GM18508 (cell line): ENCODE data around the gene BACH2.
"Not testable (repeated sequence)": the region's sequence is repeated elsewhere in the genome, so short reads cannot be mapped to it uniquely, and the experiment has no call there.

Experiments
- ATAC-seq: cut with Tn5 transposase; IDR thresholded peaks from one replicate; pipeline ENCODE4 v1.9.1; 2021; ENCODE audit warnings: moderate number of reproducible peaks; ENCODE audit not compliant: insufficient read depth, unreplicated experiment

BACH2 gene

GRCh38 chr6:90045535-90045934, 251.1 kb downstream of the BACH2 start:
- no peak for ATAC-seq

- no peak for ATAC-seq
Observed at GRCh38 chr6:90044833-90045381, 251.7 kb downstream of the BACH2 start.

- no peak for ATAC-seq
Observed at GRCh38 chr6:90044182-90044832, 252.3 kb downstream of the BACH2 start.

- ATAC-seq: no peak
Observed at GRCh38 chr6:90040931-90041330, 255.7 kb downstream of the BACH2 start.

- ATAC-seq: no peak
Observed at GRCh38 chr6:90039911-90040310, 256.7 kb downstream of the BACH2 start.

- no peak for ATAC-seq
Observed at GRCh38 chr6:90038961-90039653, 257.5 kb downstream of the BACH2 start.

GRCh38 chr6:90036963-90037362, 259.7 kb downstream of the BACH2 start:
- no peak for ATAC-seq

GRCh38 chr6:90035047-90035723, 261.5 kb downstream of the BACH2 start:
- no peak for ATAC-seq

- no peak for ATAC-seq
Observed at GRCh38 chr6:90033746-90034271, 262.8 kb downstream of the BACH2 start.

- ATAC-seq: not testable (repeated sequence)
Observed at GRCh38 chr6:90032489-90033212, 264.0 kb downstream of the BACH2 start.

- ATAC-seq: no peak
Observed at GRCh38 chr6:90028995-90029635, 267.5 kb downstream of the BACH2 start.

- no peak for ATAC-seq
Observed at GRCh38 chr6:90028066-90028778, 268.4 kb downstream of the BACH2 start.

- no peak for ATAC-seq
Observed at GRCh38 chr6:90026216-90026615, 270.4 kb downstream of the BACH2 start.

GRCh38 chr6:90025523-90026061, 271.1 kb downstream of the BACH2 start:
- no peak for ATAC-seq

- no peak for ATAC-seq
Observed at GRCh38 chr6:90024633-90025032, 272.0 kb downstream of the BACH2 start.

- ATAC-seq: no peak
Observed at GRCh38 chr6:90021711-90022110, 274.9 kb downstream of the BACH2 start.

GRCh38 chr6:90020746-90021145, 275.9 kb downstream of the BACH2 start:
- no peak for ATAC-seq

- ATAC-seq: no peak
Observed at GRCh38 chr6:90019216-90019615, 277.4 kb downstream of the BACH2 start.

- ATAC-seq: no peak
Observed at GRCh38 chr6:90015883-90016282, 280.8 kb downstream of the BACH2 start.
